HepG2 (cell line): Measurements from ENCODE around the gene P3H4. TPM values are rescaled to one million over a fixed set of nuclear protein-coding genes. Genes with fewer than 3 reads are reported as not detected.

Experiments used
- ATAC-seq: fragments of 200-7000 bp; cut with Tn5 transposase; 3 replicates; pipeline ENCODE4 v1.9.1; 2020; ENCODE audit warnings: mild to moderate bottlenecking, moderate library complexity
- BruUV-seq: library from RNA; stranded (reverse); fragments of 400-500 nt; replicated peaks from 2 replicates; lab custom pipeline; 2021; lab: Mats Ljungman, UMichigan
- CTCF ChIA-PET: fragments of 300-600 bp; formaldehyde crosslinking; extraction: SDS; loops from one replicate; lab custom pipeline; 2021; ENCODE audit warnings: low total read pairs, inconsistent platforms, low intra/inter-chr PET ratio; lab: Yijun Ruan, JAX
- POLR2A ChIA-PET: fragments of 350-600 bp; sonication (Branson Sonifier 250); formaldehyde crosslinking; loops from one replicate; lab custom pipeline; 2020; ENCODE audit warnings: antibody characterized with exemption, inconsistent platforms; lab: Yijun Ruan, JAX
- DNase-seq: peaks from one replicate; pipeline ENCODE4 v3.0.0-alpha.2; 2015; ENCODE audit warnings: low spot score
- FAIRE-seq: peaks from 3 replicates; lab custom pipeline; 2011; peaks lifted over from hg19 to GRCh38; lab: Jason Lieb, UNC
- H2AFZ ChIP-seq: one replicate; pipeline ENCODE4 v1.6.1; 2011; ENCODE audit warnings: low read length, inconsistent platforms
- H3K27ac ChIP-seq: fragments of 300-600 bp; 3 replicates; pipeline ENCODE4 v1.8.0; 2011; ENCODE audit warnings: mixed run types, mild to moderate bottlenecking, mixed read lengths, low read length, inconsistent platforms; ENCODE audit not compliant: insufficient read depth; ENCODE audit errors: extremely low read length
- H3K27me3 ChIP-seq, 2 experiments: fragments of 200-600 bp in 1 of 2; 2 replicates in 1 of 2; 3 replicates in 1 of 2; pipeline versions ENCODE4 v1.6.0 to v1.8.0; 2011; ENCODE audit warnings: low read length in 2 of 2, mild to moderate bottlenecking in 2 of 2, moderate library complexity in 2 of 2, inconsistent platforms in 1 of 2; ENCODE audit not compliant: insufficient read depth in 2 of 2, control insufficient read depth in 1 of 2
- H3K36me3 ChIP-seq, 2 experiments: fragments of 200-600 bp in 1 of 2; replicated peaks in 1 of 2; 2 replicates in 1 of 2; 3 replicates in 1 of 2; pipeline versions ENCODE4 v1.5.1 to v1.8.0; 2011; ENCODE audit warnings: low read length in 2 of 2, inconsistent platforms in 1 of 2; ENCODE audit not compliant: insufficient read depth in 2 of 2, control insufficient read depth in 1 of 2
- H3K4me1 ChIP-seq: 2 replicates; pipeline ENCODE4 v1.5.1; 2012; ENCODE audit warnings: low read length, inconsistent platforms; ENCODE audit not compliant: insufficient read depth
- H3K4me2 ChIP-seq: 2 replicates; pipeline ENCODE4 v1.6.0; 2011; ENCODE audit warnings: low read depth, low read length, inconsistent platforms
- H3K4me3 ChIP-seq, 3 experiments: fragments of 200-600 bp in 1 of 3; sonication (generic), shearing (Covaris generic) in 1 of 3; replicated peaks in 1 of 3; 2 replicates each; pipeline ENCODE4 v1.5.1; 2011 to 2016; ENCODE audit warnings: low read length in 3 of 3, inconsistent platforms in 2 of 3, low read depth in 2 of 3, mild to moderate bottlenecking in 2 of 3, control low read depth in 1 of 3, mixed read lengths in 1 of 3; ENCODE audit not compliant: insufficient read depth in 1 of 3
- H3K79me2 ChIP-seq: one replicate; pipeline ENCODE4 v1.6.1; 2011; ENCODE audit warnings: low read length, inconsistent platforms; ENCODE audit not compliant: insufficient read depth
- H3K9ac ChIP-seq: 2 replicates; pipeline ENCODE4 v1.6.0; 2011; ENCODE audit warnings: mild to moderate bottlenecking, low read depth, low read length, inconsistent platforms; ENCODE audit not compliant: insufficient read depth
- H3K9me3 ChIP-seq: 2 replicates; pipeline ENCODE4 v1.5.1; 2012; ENCODE audit warnings: mild to moderate bottlenecking, low read length
- H4K20me1 ChIP-seq: 2 replicates; pipeline ENCODE4 v1.6.0; 2011; ENCODE audit warnings: inconsistent platforms, mild to moderate bottlenecking, low read length, moderate library complexity; ENCODE audit not compliant: insufficient read depth
- AGO1 ChIP-seq: fragments of 200-400 bp; formaldehyde crosslinking; IDR thresholded peaks from 2 replicates; pipeline ENCODE4 v1.6.1; 2017; ENCODE audit warnings: mild to moderate bottlenecking, low read depth, low read length, moderate library complexity; ENCODE audit not compliant: poor library complexity, severe bottlenecking
- FOXO4 ChIP-seq: sonication (generic); formaldehyde crosslinking; conservative IDR thresholded peaks from 2 replicates; pipeline ENCODE4 v1.8.1; 2023; ENCODE audit warnings: missing genetic modification reagents
- HNF4G ChIP-seq, 2 experiments: sonication (generic) in 1 of 2; formaldehyde crosslinking in 1 of 2; IDR thresholded peaks; 2 replicates each; pipeline versions ENCODE4 v1.4.0 to v1.6.1; 2011 to 2020; ENCODE audit warnings: borderline replicate concordance in 2 of 2, low read depth in 2 of 2, mild to moderate bottlenecking in 2 of 2, low read length in 1 of 2, missing genetic modification reagents in 1 of 2, moderate library complexity in 1 of 2
- KDM2A ChIP-seq: sonication (generic); formaldehyde crosslinking; IDR thresholded peaks from 2 replicates; pipeline ENCODE4 v1.4.0; 2020; ENCODE audit warnings: low read depth, missing genetic modification reagents, borderline replicate concordance
- MEF2D ChIP-seq: sonication (generic); formaldehyde crosslinking; IDR thresholded peaks from 2 replicates; pipeline ENCODE4 v1.5.1; 2020; ENCODE audit warnings: mild to moderate bottlenecking, missing genetic modification reagents
- MLXIP ChIP-seq: sonication (generic); formaldehyde crosslinking; IDR thresholded peaks from 2 replicates; pipeline ENCODE4 v1.9.0; 2021; ENCODE audit warnings: missing genetic modification reagents, borderline replicate concordance
- NFATC3 ChIP-seq: sonication (generic); formaldehyde crosslinking; IDR thresholded peaks from 2 replicates; pipeline ENCODE4 v1.5.1; 2020; ENCODE audit warnings: mild to moderate bottlenecking, missing genetic modification reagents
- NFKBIZ ChIP-seq: IDR thresholded peaks from 2 replicates; pipeline ENCODE4 v1.6.1; 2018; ENCODE audit warnings: missing genetic modification reagents, missing compliant biosample characterization
- NR2F6 ChIP-seq, 2 experiments: IDR thresholded peaks; 2 replicates each; pipeline ENCODE4 v1.6.1; 2016; ENCODE audit warnings: antibody characterized with exemption in 1 of 2, mild to moderate bottlenecking in 1 of 2
- POLR2AphosphoS2 ChIP-seq: IDR thresholded peaks from 2 replicates; pipeline ENCODE4 v1.6.1; 2011; ENCODE audit warnings: low read depth, low read length, improper control_type of control experiment
- TMF1 ChIP-seq: sonication (generic); formaldehyde crosslinking; IDR thresholded peaks from 2 replicates; pipeline ENCODE4 v1.8.1; 2022; ENCODE audit warnings: low read depth, missing genetic modification reagents
- ZC3H13 ChIP-seq: sonication (generic); formaldehyde crosslinking; IDR thresholded peaks from 2 replicates; pipeline ENCODE4 v1.8.1; 2023; ENCODE audit warnings: mild to moderate bottlenecking, missing genetic modification reagents, moderate library complexity
- ZNF572 ChIP-seq: sonication (generic); formaldehyde crosslinking; IDR thresholded peaks from 2 replicates; pipeline ENCODE4 v1.5.1; 2020; ENCODE audit warnings: mild to moderate bottlenecking, missing genetic modification reagents
- ZNF639 ChIP-seq: conservative IDR thresholded peaks from 2 replicates; pipeline ENCODE4 v1.6.1; 2018; ENCODE audit warnings: missing genetic modification reagents
- ZNF788 ChIP-seq: sonication (generic); formaldehyde crosslinking; IDR thresholded peaks from 2 replicates; pipeline ENCODE4 v1.5.0; 2020; ENCODE audit warnings: mild to moderate bottlenecking, missing genetic modification reagents, borderline replicate concordance
- WGBS: methylation state at CpG from one replicate; pipeline ENCODE4 v1.1.6; 2017; ENCODE audit warnings: low lambda C conversion rate; 5-methylcytosine and 5-hydroxymethylcytosine counted together
- in situ Hi-C: cut with HindIII; loops from 2 replicates; pipeline ENCODE4 v1.10.0; 2017; ENCODE audit warnings: low pct_unique_long_range_greater_than_20kb; ENCODE audit not compliant: extremely low pct_ligation_motif_present
- intact Hi-C: fragments of 100-400 bp; cut with micrococcal nuclease; formaldehyde crosslinking; loops from one replicate; pipeline ENCODE4 v1.10.0; 2022; ENCODE audit not compliant: unreplicated experiment
- polyA plus RNA-seq, 8 experiments: library from polyadenylated mRNA; depleted of rRNA in 3 of 8; stranded (reverse) in 7 of 8; unstranded in 1 of 8; fragments of >200 nt; fragmentation: Illumina TruSeq in 4 of 8; extraction: Trizol in 4 of 8; gene quantifications; 2 replicates each; pipeline versions ENCODE4 v1.2.1 to v1.2.3, GENCODE V29; 2011 to 2016; ENCODE audit warnings: low read depth in 4 of 8, missing spikeins in 1 of 8, mixed read lengths in 1 of 8; ENCODE audit not compliant: insufficient read depth in 1 of 8
- total RNA-seq, 5 experiments: library from RNA; depleted of rRNA; stranded (reverse); fragments of >200 nt; fragmentation: Illumina TruSeq; extraction: Trizol; gene quantifications; 2 replicates each; pipeline ENCODE4 v1.2.3, GENCODE V29; 2016; ENCODE audit warnings: low read depth in 1 of 5

Gene P3H4
- total and polyA plus RNA-seq, 2 of the 13 experiments (the other 11 are each of a cell fraction or from before 2014, with no cell fraction given): 37.1 to 50.6 TPM

- Histone ChIP-seq H3K4me3 (no peak overlapping the region), H3K27ac (no peak overlapping the region), H3K4me2 (no peak overlapping the region), H3K9me3 (no peaks in the 10 kb centered on the region), H3K36me3 (peaks cover 28 to 55% of the 10 kb centered on the region in 2 experiments), H3K9ac (no peak overlapping the region), H3K79me2 (peaks cover 2% of the 10 kb centered on the region), H4K20me1 (peaks cover 9% of the 10 kb centered on the region; the same call in 1 of the 2 replicates), H3K4me1 (peaks cover 37% of the 10 kb centered on the region), H3K27me3 (no peaks in the 10 kb centered on the region), H2AFZ (no peak overlapping the region)
- ATAC-seq (peak; percentile 8), FAIRE-seq (no peak), DNase-seq (no peak)
- in situ Hi-C loops (no loop called here), intact Hi-C loops (no loop called here)
- TSS peak; percentile 73 for BruUV-seq
- 95% methylated on average over 12 of the region's 12 CpGs for WGBS
- POLR2A ChIA-PET: interaction anchor here (1.0 to 1.8 kb wide), 6 partner anchors 8 to 137 kb away, joined by 3 to 10 read pairs (median 6); partner anchors contain the start of genes FKBP10 and P3H4
- CTCF ChIA-PET: no interaction called here
- TF ChIP-seq KDM2A (CRISPR knock-in tag): peak; percentile 11; the same call in 1 of the 2 replicates
- no peak for TF ChIP-seq ZNF788
- TF ChIP-seq NFKBIZ (CRISPR knock-in tag): no peak
- peak; percentile 90 for TF ChIP-seq ZC3H13
- TF ChIP-seq NFATC3: no peak
- no peak for TF ChIP-seq TMF1 (CRISPR knock-in tag)
- no peak for TF ChIP-seq ZNF639 (CRISPR knock-in tag)
- peak; percentile 24; the same call in 1 of the 2 replicates for TF ChIP-seq POLR2AphosphoS2
- TF ChIP-seq NR2F6 (IDR thresholded peaks at IDR 0.05): 0 out of 2 replicates have a peak, but pooled peaks have one; percentile 12
- no peak for TF ChIP-seq NR2F6 (CRISPR knock-in tag; IDR thresholded peaks at IDR 0.05)
- TF ChIP-seq MLXIP (CRISPR knock-in tag): no peak
- 0 out of 2 replicates have a peak, but pooled peaks have one; percentile 26 for TF ChIP-seq MEF2D (CRISPR knock-in tag)
- TF ChIP-seq ZNF572 (CRISPR knock-in tag): no peak
- peak; percentile 18 for TF ChIP-seq AGO1
- TF ChIP-seq HNF4G (IDR thresholded peaks at IDR 0.05; ENCODE audit: borderline replicate concordance, low read depth, low read length): 0 out of 2 replicates have a peak, but pooled peaks have one; percentile 5
- TF ChIP-seq HNF4G (CRISPR knock-in tag; IDR thresholded peaks at IDR 0.05; ENCODE audit: borderline replicate concordance, low read depth): no peak
- TF ChIP-seq FOXO4 (CRISPR knock-in tag): no peak
Observed at GRCh38 chr17:41822216-41823140, 10.7 kb upstream of the P3H4 start.
